Lower leg skin (tissue), 4 donors: ENCODE data around the gene ZNF740. TPM values are rescaled to one million over a fixed set of nuclear protein-coding genes. Genes with fewer than 3 reads are reported as not detected.
A peak's percentile ranks its signal among the peaks of the same experiment; 100 is the strongest.

Experiments
- DNase-seq, 2 donors: peaks; one replicate each; pipeline ENCODE4 v3.0.0-alpha.2; 2019; ENCODE audit warnings: low spot score in 2 of 2
- H3K4me3 ChIP-seq: fragments of 200-600 bp; sonication (generic); 2 replicates; pipeline ENCODE4 v1.5.1; 2017; ENCODE audit warnings: mild to moderate bottlenecking, low read depth; ENCODE audit not compliant: poor library complexity, severe bottlenecking
- POLR2A ChIP-seq, 2 donors: fragments of 450-650 bp; IDR thresholded peaks; one replicate each; pipeline ENCODE4 v1.6.1; 2016 to 2017; ENCODE audit warnings: antibody characterized with exemption in 2 of 2, mild to moderate bottlenecking in 1 of 2, moderate library complexity in 1 of 2
- WGBS, 2 donors: methylation state at CpG; one replicate each; pipeline ENCODE4 v1.1.5; 2018; 5-methylcytosine and 5-hydroxymethylcytosine counted together
- intact Hi-C: fragments of 100-400 bp; cut with DNase I; formaldehyde crosslinking; loops from one replicate; pipeline ENCODE4 v1.15.0; 2023; ENCODE audit warnings: low total_unique reads
- total RNA-seq, 4 donors: library from RNA; depleted of rRNA; stranded (reverse); fragments of >200 nt; gene quantifications; one replicate each; pipeline ENCODE4 v1.1.0, GENCODE V29; 2016
- TF ChIP-seq, protein P1 (sequence below), 3 donors: fragments of 450-650 bp; IDR thresholded peaks; one replicate each; pipeline ENCODE4 v1.5.1; 2016; ENCODE audit warnings: antibody characterized with exemption in 3 of 3, mild to moderate bottlenecking in 3 of 3, moderate library complexity in 2 of 3

Gene ZNF740
- total RNA-seq, 4 donors from 2014 or later, result 6.1 to 12.1 (median 8.4) TPM

DNA sequence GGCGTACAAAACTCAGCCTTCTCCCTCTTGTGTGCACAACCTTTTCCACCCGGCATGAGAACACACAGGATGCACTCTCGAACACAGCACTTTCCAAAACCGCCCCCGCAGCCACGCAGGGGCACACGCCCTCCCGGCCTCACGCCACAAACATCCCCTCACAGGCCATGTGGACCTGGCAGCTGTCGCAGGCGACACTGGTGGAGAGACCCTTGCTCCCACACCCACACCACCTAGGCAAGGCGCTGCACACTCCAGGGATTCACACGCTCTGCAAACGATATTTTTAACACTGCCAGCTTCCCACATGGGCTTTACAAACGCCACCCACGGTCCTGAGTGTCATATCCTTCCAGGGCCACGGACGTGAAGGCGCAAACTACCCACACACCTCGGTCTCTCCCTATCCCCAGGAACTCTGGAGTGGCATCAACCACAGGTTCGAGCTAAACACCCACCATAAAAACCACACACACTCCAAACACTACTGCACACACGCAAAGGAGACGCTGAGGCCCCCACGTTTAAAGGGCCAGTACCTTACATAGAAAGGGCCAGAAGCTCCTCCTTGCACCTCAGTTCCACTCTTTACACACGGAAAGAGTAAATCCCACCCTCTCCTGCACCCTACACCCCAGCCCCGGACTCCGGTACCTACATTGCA is 38.9 kb downstream of the ZNF740 start:
- WGBS, 2 donors, result 3 to 5% methylated on average over 27 of the region's 27 CpGs
- intact Hi-C loops, result no loop called here
- H3K4me3 ChIP-seq, result peak overlapping the region; percentile 38
- DNase-seq, result no peak
- TF ChIP-seq, protein P1, sequence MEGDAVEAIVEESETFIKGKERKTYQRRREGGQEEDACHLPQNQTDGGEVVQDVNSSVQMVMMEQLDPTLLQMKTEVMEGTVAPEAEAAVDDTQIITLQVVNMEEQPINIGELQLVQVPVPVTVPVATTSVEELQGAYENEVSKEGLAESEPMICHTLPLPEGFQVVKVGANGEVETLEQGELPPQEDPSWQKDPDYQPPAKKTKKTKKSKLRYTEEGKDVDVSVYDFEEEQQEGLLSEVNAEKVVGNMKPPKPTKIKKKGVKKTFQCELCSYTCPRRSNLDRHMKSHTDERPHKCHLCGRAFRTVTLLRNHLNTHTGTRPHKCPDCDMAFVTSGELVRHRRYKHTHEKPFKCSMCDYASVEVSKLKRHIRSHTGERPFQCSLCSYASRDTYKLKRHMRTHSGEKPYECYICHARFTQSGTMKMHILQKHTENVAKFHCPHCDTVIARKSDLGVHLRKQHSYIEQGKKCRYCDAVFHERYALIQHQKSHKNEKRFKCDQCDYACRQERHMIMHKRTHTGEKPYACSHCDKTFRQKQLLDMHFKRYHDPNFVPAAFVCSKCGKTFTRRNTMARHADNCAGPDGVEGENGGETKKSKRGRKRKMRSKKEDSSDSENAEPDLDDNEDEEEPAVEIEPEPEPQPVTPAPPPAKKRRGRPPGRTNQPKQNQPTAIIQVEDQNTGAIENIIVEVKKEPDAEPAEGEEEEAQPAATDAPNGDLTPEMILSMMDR (IDR thresholded peaks at IDR 0.05), result no peak
- TF ChIP-seq POLR2A (IDR thresholded peaks at IDR 0.05), result no peak

DNA sequence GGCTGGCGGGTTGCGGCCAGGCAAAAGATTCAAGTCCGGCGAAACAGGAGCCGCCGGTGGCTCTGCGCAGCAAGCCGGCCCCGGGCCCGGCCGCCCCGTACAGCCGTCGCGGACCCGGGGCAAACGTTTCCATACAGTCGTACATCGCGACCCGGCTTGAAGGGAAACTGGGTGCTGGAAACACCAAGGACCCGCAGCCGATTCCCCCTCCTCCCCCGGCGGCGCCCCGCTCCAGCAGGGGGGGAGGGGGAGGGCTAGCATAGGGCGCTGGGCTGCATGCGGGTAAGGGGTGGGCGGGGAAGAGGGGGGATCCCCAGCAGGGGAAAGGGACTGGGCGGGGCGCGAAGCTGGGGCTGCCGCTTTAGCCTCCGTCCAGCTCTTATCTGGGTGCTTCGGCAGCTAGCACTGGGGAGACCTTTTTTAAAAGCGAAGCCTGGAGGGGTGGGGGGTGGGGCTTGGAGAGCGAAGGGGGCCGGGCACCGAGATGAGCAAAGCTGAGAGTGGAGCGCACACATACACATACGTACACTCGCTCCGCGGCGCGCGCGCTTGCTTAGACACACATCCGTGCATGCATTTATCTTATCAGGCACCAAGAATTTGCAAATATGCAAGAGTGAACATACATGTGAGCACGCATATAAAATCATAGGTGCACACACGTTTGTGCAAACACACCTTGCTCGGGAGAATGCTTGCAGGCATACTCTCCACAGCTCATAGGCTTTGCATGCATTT is 39.6 kb downstream of the ZNF740 start:
- DNase-seq, result no peak
- no peak for TF ChIP-seq POLR2A (IDR thresholded peaks at IDR 0.05)
- TF ChIP-seq, protein P1 (IDR thresholded peaks at IDR 0.05), result no peak
- H3K4me3 ChIP-seq, result peak overlapping the region; percentile 38
- 1% methylated on average over 41 to 45 of the region's 53 CpGs for WGBS, 2 donors
- intact Hi-C loops, result no loop called here

DNA sequence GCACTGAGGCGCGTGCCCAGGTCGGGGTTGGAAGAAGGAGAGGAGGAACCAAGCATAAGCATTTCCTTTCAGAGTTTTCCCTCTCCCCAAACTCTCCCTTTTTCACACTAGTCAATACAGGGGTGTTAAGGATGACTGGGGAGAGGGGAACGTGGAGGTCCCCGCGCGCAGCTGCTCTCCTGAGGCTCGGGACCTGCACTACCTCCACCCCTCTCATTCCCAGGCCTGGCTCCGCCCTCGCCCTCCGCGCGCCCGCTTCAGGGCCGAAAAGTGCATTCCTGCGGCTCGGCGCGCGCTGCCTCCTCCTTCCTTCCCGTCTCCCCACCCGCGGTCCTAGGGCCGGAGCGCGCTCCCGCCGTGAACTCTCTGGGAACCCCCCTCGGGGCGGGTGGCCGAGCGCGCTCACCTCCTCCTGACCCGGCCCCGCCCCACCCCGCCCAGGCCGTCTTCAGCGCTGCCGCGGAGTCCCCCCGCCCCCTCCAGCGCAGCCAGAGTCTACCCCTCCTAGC is 40.2 kb downstream of the ZNF740 start:
- intact Hi-C loops, result no loop called here
- peak; percentile 82 to 97 for DNase-seq
- WGBS, 2 donors, result 0% methylated on average over 30 to 34 of the region's 42 CpGs
- peak overlapping the region; percentile 41 for H3K4me3 ChIP-seq
- TF ChIP-seq, protein P1 (IDR thresholded peaks at IDR 0.05), result no peak
- TF ChIP-seq POLR2A (IDR thresholded peaks at IDR 0.05), result no peak

DNA sequence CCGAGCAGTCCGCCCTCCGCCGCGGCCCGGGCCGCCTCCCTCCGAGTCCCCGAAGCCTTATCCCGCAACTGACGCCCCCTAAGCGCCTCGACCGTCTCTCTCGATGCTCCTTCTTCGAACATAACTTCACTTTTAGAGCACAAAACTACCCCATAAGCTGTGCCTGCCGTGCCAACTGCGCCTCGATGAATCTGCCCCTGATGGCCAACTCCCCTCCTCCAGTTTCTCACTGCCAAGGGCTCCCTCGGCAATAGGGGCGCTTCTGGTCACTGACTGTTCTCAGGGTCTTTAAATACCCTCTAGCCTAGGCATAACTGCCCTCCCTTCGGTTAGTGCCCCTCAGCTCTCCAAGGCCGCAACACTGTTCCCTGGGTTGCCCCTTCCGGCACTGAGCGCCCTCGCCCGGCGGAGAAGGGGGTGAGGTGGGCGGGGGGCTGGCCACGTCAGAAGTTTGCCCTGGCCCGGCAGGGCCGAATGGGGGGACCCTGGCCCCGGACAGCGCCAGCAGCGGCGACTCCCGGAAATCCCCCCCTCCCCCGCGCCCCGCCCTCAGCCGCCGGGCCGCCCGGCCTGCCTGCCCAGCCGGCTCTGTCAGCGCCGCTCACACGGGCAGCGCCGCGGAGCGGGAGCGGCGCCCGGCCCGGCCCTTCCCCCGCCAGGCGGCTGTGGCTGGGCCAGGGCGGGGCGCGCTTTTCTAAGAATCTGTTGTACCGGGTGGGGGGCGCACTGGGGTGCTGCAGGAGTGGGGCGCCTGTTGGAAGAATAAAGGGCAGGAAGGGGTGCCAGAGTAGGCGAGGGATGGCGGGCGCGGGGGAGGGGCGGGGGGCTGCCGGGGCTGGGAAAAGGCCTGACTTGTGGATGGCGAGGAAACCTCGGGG is 40.9 kb downstream of the ZNF740 start:
- peak in 1 of 2 donors; percentile 26 for TF ChIP-seq POLR2A (IDR thresholded peaks at IDR 0.05)
- TF ChIP-seq, protein P1 (IDR thresholded peaks at IDR 0.05), result no peak
- intact Hi-C loops, result no loop called here
- H3K4me3 ChIP-seq, result peak overlapping the region; percentile 41
- peak in 1 of 2 donors; percentile 93 for DNase-seq
- WGBS, 2 donors, result 1 to 2% methylated on average over 44 to 63 of the region's 72 CpGs

- H3K4me3 ChIP-seq, result no peak overlapping the region
- TF ChIP-seq, protein P1 (IDR thresholded peaks at IDR 0.05), result no peak
- TF ChIP-seq POLR2A (IDR thresholded peaks at IDR 0.05), result no peak
- WGBS, 2 donors, result 22 to 25% methylated on average over 5 of the region's 5 CpGs
- no peak for DNase-seq
- intact Hi-C loops, result no loop called here
Observed at GRCh38 chr12:53222170-53222721, 41.7 kb downstream of the ZNF740 start.
